ENCODE data around the gene FAM186B. TPM values are rescaled to one million over a fixed set of nuclear protein-coding genes. Genes with fewer than 3 reads are reported as not detected.

Gene FAM186B
- total and polyA plus RNA-seq, 3 donors from 2014 or later, result 54.9 to 178 (median 68.6) TPM

DNA sequence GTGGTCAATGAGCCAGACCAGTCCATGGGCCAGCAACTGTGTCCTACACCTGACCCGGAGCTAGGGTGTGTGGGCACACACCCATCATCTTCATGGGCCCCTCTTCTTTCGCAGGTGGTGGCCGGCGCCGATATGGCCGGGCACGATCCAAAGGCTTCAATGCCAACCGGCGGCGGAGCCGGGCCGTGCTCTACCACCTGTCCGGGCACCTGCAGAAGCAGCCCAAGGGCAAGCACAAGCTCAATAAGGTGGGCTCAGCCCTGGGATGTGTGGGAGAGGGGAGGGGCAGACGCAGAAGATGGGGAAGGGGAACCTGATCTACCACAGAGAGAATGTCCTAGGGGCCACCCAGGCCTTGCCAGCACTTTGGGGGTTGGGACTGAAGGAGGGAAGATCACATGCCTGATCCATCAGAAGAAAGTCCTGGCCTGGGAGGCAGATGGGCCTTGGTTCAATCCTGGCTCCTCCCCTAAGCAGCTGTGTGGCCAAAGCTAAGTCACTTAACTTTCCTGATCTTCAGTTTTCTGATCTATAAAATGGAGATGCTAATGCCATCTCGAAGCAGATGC is 62.8 kb downstream of the FAM186B start:
- no peak for DNase-seq
- H3K27ac ChIP-seq, result no peak overlapping the region
- TF ChIP-seq POLR2A (IDR thresholded peaks at IDR 0.05), result no peak
- no peak for TF ChIP-seq CTCF (IDR thresholded peaks at IDR 0.05)
- no peak overlapping the region for H3K4me3 ChIP-seq
- H3K9me3 ChIP-seq, result no peaks in the 10 kb centered on the region
- WGBS, 2 donors, result 93 to 96% methylated on average over 8 to 15 of the region's 15 CpGs
- no peaks in the 10 kb centered on the region for H3K36me3 ChIP-seq (ENCODE audit: low read depth, missing control alignments)
- H3K27me3 ChIP-seq, result no peaks in the 10 kb centered on the region
- peaks cover under 1% of the 10 kb centered on the region for H3K4me1 ChIP-seq
- intact Hi-C loops (cut with DNase I; ENCODE audit: low total_unique reads), result no loop called here

DNA sequence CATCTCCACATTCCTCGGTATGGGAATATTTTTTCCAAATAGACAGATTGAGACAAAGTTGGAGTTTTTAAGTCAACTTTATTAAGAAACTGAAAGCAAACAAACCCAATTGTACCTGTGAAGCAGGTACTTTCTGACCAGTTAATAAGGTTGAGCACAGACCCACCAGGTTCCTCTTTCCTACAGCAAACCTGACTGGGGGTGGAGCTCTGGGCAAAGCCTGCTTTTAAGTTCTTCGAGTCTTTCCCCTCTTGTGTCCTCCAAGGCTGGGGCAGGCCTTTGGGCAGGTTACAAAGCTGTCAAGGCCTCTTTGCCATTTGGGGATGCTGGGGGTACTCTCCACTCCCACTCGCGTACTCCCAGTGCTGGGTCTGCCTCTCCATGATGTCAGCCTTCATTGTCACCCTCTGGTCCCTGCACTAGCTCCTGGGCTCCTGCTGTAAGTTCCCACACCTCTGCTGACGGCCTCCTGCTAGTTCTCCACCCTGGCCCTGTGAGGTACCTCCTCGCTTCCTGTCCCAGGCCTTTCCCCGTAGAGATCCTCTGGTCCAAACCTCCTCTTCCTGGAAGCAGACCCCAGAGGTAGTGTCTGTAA is 63.4 kb downstream of the FAM186B start:
- intact Hi-C loops (cut with DNase I; ENCODE audit: low total_unique reads), result no loop called here
- Histone ChIP-seq H3K4me3 (no peak overlapping the region), H3K4me1 (peaks cover 4% of the 10 kb centered on the region), H3K36me3 (ENCODE audit: low read depth, missing control alignments) (no peaks in the 10 kb centered on the region), H3K27me3 (no peaks in the 10 kb centered on the region), H3K27ac (no peak overlapping the region), H3K9me3 (no peaks in the 10 kb centered on the region)
- DNase-seq, result no peak
- TF ChIP-seq POLR2A (IDR thresholded peaks at IDR 0.05) (no peak), CTCF (IDR thresholded peaks at IDR 0.05) (no peak)
- 83 to 85% methylated on average over 7 of the region's 7 CpGs for WGBS, 2 donors

DNA sequence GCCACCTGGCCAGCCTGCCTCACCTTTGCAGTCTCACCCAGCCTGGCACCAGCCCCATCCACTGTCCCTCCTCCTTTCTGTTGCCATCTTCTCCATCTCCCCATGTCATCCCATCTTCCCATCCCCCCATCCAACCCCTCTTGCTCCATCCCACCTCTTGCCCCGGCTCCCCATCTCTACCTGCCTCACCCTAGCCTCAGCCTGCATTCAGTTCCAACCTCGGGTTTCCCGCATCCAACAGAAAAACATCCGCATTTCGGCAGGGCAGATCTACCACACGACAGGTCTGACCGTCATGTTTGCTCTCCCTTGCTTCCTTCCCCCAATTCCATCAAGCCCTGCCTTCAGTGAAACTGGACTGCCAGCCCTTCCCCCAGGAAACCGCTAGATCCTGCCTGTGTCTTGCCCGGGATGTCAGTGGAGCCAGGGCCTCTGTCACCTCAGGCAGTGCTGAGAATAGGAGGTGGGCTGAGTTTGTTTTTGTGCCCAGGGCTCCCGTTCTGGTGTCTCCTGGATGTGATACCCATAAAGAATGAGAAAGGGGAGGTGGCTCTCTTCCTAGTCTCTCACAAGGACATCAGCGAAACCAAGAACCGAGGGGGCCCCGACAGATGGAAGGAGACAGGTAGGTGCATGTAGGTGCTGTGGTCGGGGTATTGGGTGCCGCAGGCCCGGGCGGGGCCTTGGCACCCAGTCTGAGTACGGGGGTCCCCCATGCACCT is 64.1 kb downstream of the FAM186B start:
- Histone ChIP-seq H3K27me3 (no peaks in the 10 kb centered on the region), H3K36me3 (ENCODE audit: low read depth, missing control alignments) (no peaks in the 10 kb centered on the region), H3K4me3 (no peak overlapping the region), H3K9me3 (no peaks in the 10 kb centered on the region), H3K4me1 (peaks cover 4% of the 10 kb centered on the region), H3K27ac (no peak overlapping the region)
- 89 to 90% methylated on average over 16 to 18 of the region's 18 CpGs for WGBS, 2 donors
- DNase-seq, result no peak
- TF ChIP-seq CTCF (IDR thresholded peaks at IDR 0.05) (no peak), POLR2A (IDR thresholded peaks at IDR 0.05) (no peak)
- intact Hi-C loops (cut with DNase I; ENCODE audit: low total_unique reads), result no loop called here

DNA sequence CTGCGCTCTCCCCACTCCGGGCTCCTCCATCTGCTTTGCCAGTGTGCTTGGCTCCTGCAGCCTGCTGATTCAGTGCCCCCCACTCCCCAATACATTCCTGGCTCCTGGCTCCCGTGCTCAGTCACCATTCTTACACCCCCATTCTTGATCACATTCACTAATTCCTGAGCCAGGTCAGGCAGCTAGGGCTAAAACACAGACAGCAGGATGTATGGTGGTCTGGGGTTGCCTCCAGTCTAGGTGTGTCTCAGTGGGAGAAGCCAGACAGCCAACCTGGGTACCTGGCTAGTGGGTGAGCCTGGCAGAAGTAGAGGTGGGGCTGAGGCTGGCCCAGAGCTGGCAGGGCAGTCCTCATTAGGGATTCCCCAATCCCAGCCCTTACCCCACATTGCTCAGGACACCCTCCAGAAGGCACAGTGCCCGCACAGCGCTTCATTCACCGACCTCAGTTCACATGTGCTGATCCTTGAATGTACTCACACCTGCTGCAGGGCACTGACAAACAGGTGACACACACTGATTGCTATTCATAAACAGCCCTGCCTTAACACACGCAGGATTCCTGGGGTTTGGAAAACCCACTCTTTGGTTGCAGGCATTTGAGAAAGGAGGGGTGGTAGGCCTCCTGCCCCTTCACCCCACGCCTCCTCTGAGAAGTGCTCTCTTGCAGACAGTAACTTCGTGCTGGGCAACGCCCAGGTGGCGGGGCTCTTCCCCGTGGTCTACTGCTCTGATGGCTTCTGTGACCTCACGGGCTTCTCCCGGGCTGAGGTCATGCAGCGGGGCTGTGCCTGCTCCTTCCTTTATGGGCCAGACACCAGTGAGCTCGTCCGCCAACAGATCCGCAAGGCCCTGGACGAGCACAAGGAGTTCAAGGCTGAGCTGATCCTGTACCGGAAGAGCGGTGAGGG is 65.0 kb downstream of the FAM186B start:
- no peak overlapping the region for H3K4me3 ChIP-seq
- no peak for TF ChIP-seq CTCF (IDR thresholded peaks at IDR 0.05)
- no peak for TF ChIP-seq POLR2A (IDR thresholded peaks at IDR 0.05)
- no peaks in the 10 kb centered on the region for H3K9me3 ChIP-seq
- no peak for DNase-seq
- H3K27ac ChIP-seq, result no peak overlapping the region
- 84 to 86% methylated on average over 15 to 21 of the region's 21 CpGs for WGBS, 2 donors
- no peaks in the 10 kb centered on the region for H3K36me3 ChIP-seq (ENCODE audit: low read depth, missing control alignments)
- peaks cover 4% of the 10 kb centered on the region for H3K4me1 ChIP-seq
- intact Hi-C loops (cut with DNase I; ENCODE audit: low total_unique reads), result no loop called here
- H3K27me3 ChIP-seq, result no peaks in the 10 kb centered on the region
